Ovary (tissue), 9 donors: Measurements from ENCODE around the gene PTPN23. TPM values are rescaled to one million over a fixed set of nuclear protein-coding genes. Genes with fewer than 3 reads are reported as not detected.

ENCODE experiments used
- DNase-seq, 5 donors: peaks; one replicate each; pipeline ENCODE4 v3.0.0-alpha.2; 2019 to 2020
- H3K27ac ChIP-seq, 2 donors: fragments of 200-600 bp; one replicate each; pipeline versions ENCODE4 v1.5.1 to v1.8.0; 2019 to 2022
- H3K27me3 ChIP-seq: fragments of 200-600 bp; one replicate; pipeline ENCODE4 v1.8.0; 2022
- H3K36me3 ChIP-seq: fragments of 200-600 bp; sonication (generic); one replicate; pipeline ENCODE4 v1.5.1; 2019
- H3K4me1 ChIP-seq: one replicate; pipeline ENCODE4 v1.8.1; 2013; ENCODE audit warnings: mild to moderate bottlenecking, moderate library complexity; ENCODE audit not compliant: insufficient read depth
- H3K4me3 ChIP-seq: fragments of 200-600 bp; sonication (generic); one replicate; pipeline ENCODE4 v1.5.1; 2017
- H3K9me3 ChIP-seq, 2 donors: fragments of 200-600 bp in 1 of 2; sonication (generic) in 1 of 2; one replicate each; pipeline versions ENCODE4 v1.5.1 to v1.8.1; 2013 to 2019; ENCODE audit warnings: mild to moderate bottlenecking in 1 of 2, moderate library complexity in 1 of 2
- CTCF ChIP-seq, 3 donors: fragments of 450-650 bp in 2 of 3; fragments of 200-600 bp in 1 of 3; IDR thresholded peaks; one replicate each; pipeline versions ENCODE4 v1.5.1 to v1.8.0; 2016 to 2022; ENCODE audit warnings: antibody characterized with exemption in 3 of 3, mild to moderate bottlenecking in 1 of 3
- EP300 ChIP-seq: sonication (generic); formaldehyde crosslinking; IDR thresholded peaks from one replicate; pipeline ENCODE4 v1.6.1; 2017; ENCODE audit warnings: antibody characterized with exemption
- POLR2A ChIP-seq: fragments of 450-650 bp; IDR thresholded peaks from one replicate; pipeline ENCODE4 v1.6.1; 2017; ENCODE audit warnings: antibody characterized with exemption, mild to moderate bottlenecking, moderate library complexity
- WGBS, 3 donors: extraction: QIAGEN DNeasy Blood & Tissue Kit in 1 of 3; methylation state at CpG; one replicate each; pipeline versions ENCODE4 v1.1.5 to v1.1.7; 2013 to 2017; 5-methylcytosine and 5-hydroxymethylcytosine counted together
- intact Hi-C, 4 donors: fragments of 100-400 bp; cut with DNase I; formaldehyde crosslinking; loops; one replicate each; pipeline versions ENCODE4 v1.11.0 to v1.15.1; 2022 to 2023
- polyA plus RNA-seq, 2 donors: library from polyadenylated mRNA; stranded (reverse); fragments of 200-250 nt in 1 of 2; fragments of 350-450 nt in 1 of 2; fragmentation: Illumina TruSeq in 1 of 2; extraction: RNeasy Lipid Tissue Mini Kit (QIAGEN cat#74804) in 1 of 2; gene quantifications; one replicate each; pipeline ENCODE4 v1.2.3, GENCODE V29; 2013 to 2014
- total RNA-seq, 7 donors: library from RNA; depleted of rRNA in 2 of 7; stranded (reverse); fragments of >200 nt in 2 of 7; fragmentation: NEBNext Ultra II Directional in 3 of 7; extraction: Animal tissue kit (Norgen Biotek cat#: 25700) in 3 of 7; gene quantifications; one replicate each; pipeline versions ENCODE4 v1.1.0 to v1.2.4, GENCODE V29; 2016 to 2023
- donor health status: DM: no; HTN: no; CAD: no; lungs with moderate emphysema.
- donor health status: DM: no; HTN: no; CAD: no.
- donor health status: Bipolar disorder and iron deficiency.
- donor health status: DM: yes; HTN: yes; CAD: no.
- donor health status: DM: no; HTN: no; CAD: no.
- donor health status: DM: yes; HTN: yes; CAD: no.

Gene PTPN23
- total and polyA plus RNA-seq, 9 donors: 7.3 to 56.9 (median 42.6) TPM

GRCh38 chr3:47419083-47420043, 38.5 kb downstream of the PTPN23 start:
- no peak for DNase-seq
- Histone ChIP-seq H3K27ac (no peak overlapping the region), H3K27me3 (no peaks in the 10 kb centered on the region), H3K36me3 (no peaks in the 10 kb centered on the region), H3K4me3 (no peak overlapping the region), H3K9me3 (no peaks in the 10 kb centered on the region), H3K4me1 (peaks cover 11% of the 10 kb centered on the region)
- 87 to 92% (median 88%) methylated on average over 15 to 17 of the region's 17 CpGs for WGBS, 3 donors
- TF ChIP-seq POLR2A: no peak
- no peak for TF ChIP-seq CTCF (IDR thresholded peaks at IDR 0.05)
- TF ChIP-seq EP300: no peak
- intact Hi-C loops: loop anchor here (2.0 to 10.0 kb wide), 4 partner anchors 55 to 368 kb away; partner anchors contain the start of gene SCAP (in 4 of the 4)

DNA sequence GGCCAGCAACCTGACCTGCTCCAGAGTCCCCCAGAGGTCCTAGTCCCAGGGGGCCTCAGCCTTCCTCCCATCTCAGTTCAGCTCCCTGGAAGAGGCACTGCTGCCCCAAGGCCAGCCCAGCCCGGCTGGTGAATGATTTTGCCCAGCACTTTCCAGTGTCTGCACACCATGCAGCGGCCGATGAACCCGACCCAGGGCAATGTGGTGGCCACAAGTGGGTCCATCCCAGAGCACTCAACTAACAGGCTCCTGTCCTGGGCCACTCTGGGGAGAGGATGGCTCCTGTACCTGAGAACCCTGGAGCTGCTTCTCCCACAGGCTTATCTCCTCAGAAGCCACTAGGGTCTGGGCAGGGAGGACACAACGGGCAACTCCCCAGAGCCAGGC, 39.2 kb downstream of the PTPN23 start:
- DNase-seq: no peak
- Histone ChIP-seq H3K27me3 (no peaks in the 10 kb centered on the region), H3K4me1 (peaks cover 11% of the 10 kb centered on the region), H3K27ac (no peak overlapping the region), H3K36me3 (no peaks in the 10 kb centered on the region), H3K9me3 (no peaks in the 10 kb centered on the region), H3K4me3 (no peak overlapping the region)
- no peak for TF ChIP-seq EP300
- TF ChIP-seq CTCF (IDR thresholded peaks at IDR 0.05): no peak
- no peak for TF ChIP-seq POLR2A
- 84 to 89% (median 87%) methylated on average over 3 to 5 of the region's 5 CpGs for WGBS, 3 donors
- intact Hi-C loops: loop anchor here (2.0 to 10.0 kb wide), 4 partner anchors 55 to 367 kb away; partner anchors contain the start of gene SCAP (in 4 of the 4)

DNA sequence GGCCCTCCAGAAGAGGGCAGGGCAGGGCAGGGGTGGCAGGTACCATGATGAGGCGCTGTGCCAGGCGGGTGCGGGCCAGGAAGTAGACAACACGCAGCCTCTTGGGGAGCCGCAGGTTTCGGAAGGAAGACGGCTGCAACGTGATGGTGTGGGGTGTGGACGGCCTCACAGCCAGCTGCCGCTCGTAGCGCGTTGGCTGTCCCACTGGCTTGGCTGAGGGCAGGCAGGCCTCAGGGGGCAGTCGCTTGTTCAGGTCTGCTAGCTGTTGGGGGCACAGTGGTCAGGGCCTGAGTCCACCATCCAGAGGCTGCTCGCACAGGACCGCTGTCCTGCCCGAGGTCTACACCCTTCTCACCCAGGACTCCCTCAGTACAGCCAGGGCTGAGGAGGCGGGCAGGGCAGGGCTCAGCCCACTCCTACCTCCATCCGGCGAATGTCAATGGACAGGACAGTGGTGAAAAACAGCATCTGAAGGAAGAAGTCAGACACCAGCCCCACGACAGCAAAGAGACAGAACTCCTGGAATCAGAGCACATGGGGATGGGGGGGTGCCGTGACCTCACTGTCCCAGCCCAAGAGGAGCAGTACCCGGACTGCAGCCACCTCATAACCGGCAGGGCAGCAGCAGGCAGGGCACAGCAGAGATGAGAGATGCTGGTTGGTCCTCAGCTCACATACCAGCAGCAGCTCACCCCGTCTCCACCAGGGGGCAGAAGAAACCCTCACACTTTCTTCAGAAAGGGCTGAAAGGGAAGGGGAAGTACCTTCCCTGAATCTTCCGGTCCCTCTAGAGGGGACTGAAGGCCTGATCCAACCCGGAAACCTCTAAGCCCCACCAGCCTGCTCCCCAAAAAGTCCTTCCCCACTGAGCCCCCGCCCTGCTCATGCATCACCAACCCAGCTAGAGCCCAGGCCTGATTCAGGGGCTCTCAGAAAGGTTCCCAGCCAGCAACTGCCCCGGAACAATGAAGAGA, 40.0 kb downstream of the PTPN23 start:
- Histone ChIP-seq H3K36me3 (no peaks in the 10 kb centered on the region), H3K27ac (peak overlapping the region in 1 of 2 donors; percentile 63), H3K27me3 (no peaks in the 10 kb centered on the region), H3K9me3 (no peaks in the 10 kb centered on the region), H3K4me3 (no peak overlapping the region), H3K4me1 (peaks cover 11% of the 10 kb centered on the region)
- peak; percentile 77 to 92 (median 89) for DNase-seq
- 64 to 67% (median 65%) methylated on average over 27 to 29 of the region's 29 CpGs for WGBS, 3 donors
- TF ChIP-seq POLR2A (peak; percentile 8), EP300 (no peak), CTCF (IDR thresholded peaks at IDR 0.05) (peak; percentile 71 to 92 (median 91))
- intact Hi-C loops: loop anchor here (2.0 to 10.0 kb wide), 4 partner anchors 54 to 367 kb away; partner anchors contain the start of gene SCAP (in 4 of the 4)
